H1 (cell line): Measurements from ENCODE around the gene KCNMA1. TPM values are rescaled to one million over a fixed set of nuclear protein-coding genes. Genes with fewer than 3 reads are reported as not detected.
A peak's percentile ranks its signal among the peaks of the same experiment; 100 is the strongest.

ENCODE experiments used
- CTCF ChIA-PET: fragments of 300-600 bp; sonication (Branson Sonifier 250); formaldehyde crosslinking; loops from one replicate; lab custom pipeline; 2021; ENCODE audit not compliant: partially characterized antibody; lab: Charles Lee
- POLR2A ChIA-PET: fragments of 300-600 bp; sonication (Branson Sonifier 250); formaldehyde crosslinking; loops from one replicate; lab custom pipeline; 2021; ENCODE audit warnings: inconsistent platforms; ENCODE audit not compliant: partially characterized antibody; lab: Charles Lee
- DNase-seq, 2 experiments: peaks; one replicate each; pipeline versions ENCODE4 v3.0.0 to v3.0.0-alpha.2; 2010 to 2022; ENCODE audit warnings: low spot score in 2 of 2, low read depth in 1 of 2, mixed read lengths in 1 of 2
- FAIRE-seq: peaks from 2 replicates; lab custom pipeline; 2011; peaks lifted over from hg19 to GRCh38; lab: Jason Lieb, UNC
- H2AFZ ChIP-seq: 2 replicates; pipeline ENCODE4 v1.8.1; 2012; ENCODE audit warnings: low read length, inconsistent platforms
- H2AK5ac ChIP-seq: 2 replicates; pipeline ENCODE4 v1.6.1; 2013; ENCODE audit warnings: low read depth, low read length
- H2BK120ac ChIP-seq: replicated peaks from 2 replicates; pipeline ENCODE3; 2013; ENCODE audit warnings: low read depth, low read length, inconsistent platforms
- H2BK12ac ChIP-seq: 2 replicates; pipeline ENCODE4 v1.6.1; 2013; ENCODE audit warnings: low read depth, low read length
- H2BK15ac ChIP-seq: 2 replicates; pipeline ENCODE4 v1.6.1; 2013; ENCODE audit warnings: low read length
- H2BK20ac ChIP-seq: 2 replicates; pipeline ENCODE4 v1.6.1; 2013; ENCODE audit warnings: low read length
- H2BK5ac ChIP-seq: 2 replicates; pipeline ENCODE4 v1.6.1; 2013; ENCODE audit warnings: low read depth, low read length
- H3K14ac ChIP-seq: 2 replicates; pipeline ENCODE4 v1.6.1; 2013; ENCODE audit warnings: inconsistent platforms; ENCODE audit not compliant: insufficient read length
- H3K18ac ChIP-seq: 2 replicates; pipeline ENCODE4 v1.6.1; 2013; ENCODE audit warnings: low read length; ENCODE audit errors: extremely low read depth
- H3K23ac ChIP-seq: 2 replicates; pipeline ENCODE4 v1.6.1; 2013; ENCODE audit warnings: inconsistent platforms; ENCODE audit not compliant: insufficient read length
- H3K23me2 ChIP-seq: 2 replicates; pipeline ENCODE4 v1.6.1; 2013; ENCODE audit warnings: low read depth, low read length
- H3K27ac ChIP-seq: 2 replicates; pipeline ENCODE4 v1.6.1; 2011; ENCODE audit warnings: low read depth, low read length, inconsistent platforms
- H3K27me3 ChIP-seq, 4 experiments: replicated peaks in 1 of 4; 1 replicate in 1 of 4; 2 replicates in 3 of 4; pipeline versions ENCODE4 v1.6.1 to v1.8.1; 2011 to 2013; ENCODE audit warnings: low read length in 3 of 4, mild to moderate bottlenecking in 3 of 4, inconsistent platforms in 2 of 4, mixed read lengths in 2 of 4, moderate library complexity in 1 of 4; ENCODE audit not compliant: control insufficient read depth in 3 of 4, insufficient read depth in 3 of 4; ENCODE audit errors: extremely low read depth in 1 of 4
- H3K36me3 ChIP-seq, 4 experiments: 2 replicates each; pipeline versions ENCODE4 v1.6.1 to v1.8.1; 2011 to 2013; ENCODE audit warnings: mild to moderate bottlenecking in 4 of 4, low read length in 3 of 4, moderate library complexity in 2 of 4, control low read depth in 1 of 4, inconsistent platforms in 1 of 4; ENCODE audit not compliant: insufficient read depth in 4 of 4, control insufficient read depth in 2 of 4
- H3K4ac ChIP-seq: replicated peaks from 2 replicates; pipeline ENCODE3; 2013; ENCODE audit warnings: low read length, low read depth, mixed read lengths, inconsistent platforms; ENCODE audit not compliant: insufficient read length
- H3K4me1 ChIP-seq, 4 experiments: replicated peaks in 1 of 4; 1 replicate in 1 of 4; 2 replicates in 3 of 4; pipeline versions ENCODE4 v1.6.1 to v1.8.1; 2011 to 2013; ENCODE audit warnings: low read length in 3 of 4, inconsistent platforms in 2 of 4, mixed read lengths in 1 of 4; ENCODE audit not compliant: insufficient read depth in 4 of 4, control insufficient read depth in 3 of 4
- H3K4me2 ChIP-seq, 2 experiments: 2 replicates each; pipeline versions ENCODE4 v1.6.1 to v1.8.1; 2011 to 2013; ENCODE audit warnings: low read depth in 2 of 2, low read length in 2 of 2, control low read depth in 1 of 2, inconsistent platforms in 1 of 2, mild to moderate bottlenecking in 1 of 2; ENCODE audit not compliant: insufficient read depth in 1 of 2
- H3K4me3 ChIP-seq, 4 experiments: fragments of 200-600, 300-600 bp in 1 of 4; sonication (generic), shearing (Covaris generic), sonication (Bioruptor Twin) in 1 of 4; 2 replicates each; pipeline versions ENCODE4 v1.5.1 to v1.8.1; 2011 to 2016; ENCODE audit warnings: low read length in 4 of 4, low read depth in 3 of 4, control low read depth in 2 of 4, inconsistent platforms in 2 of 4, mild to moderate bottlenecking in 2 of 4, mixed read lengths in 1 of 4, moderate library complexity in 1 of 4; ENCODE audit not compliant: insufficient read depth in 2 of 4; ENCODE audit errors: extremely low read depth in 1 of 4
- H3K56ac ChIP-seq: replicated peaks from 2 replicates; pipeline ENCODE3; 2013; ENCODE audit warnings: low read depth, mild to moderate bottlenecking, mixed read lengths, low read length, inconsistent platforms; ENCODE audit not compliant: insufficient read length
- H3K79me1 ChIP-seq: 2 replicates; pipeline ENCODE4 v1.6.1; 2013; ENCODE audit warnings: low read depth, low read length, control low read depth
- H3K79me2 ChIP-seq, 2 experiments: 2 replicates each; pipeline versions ENCODE4 v1.6.1 to v1.8.1; 2012 to 2013; ENCODE audit warnings: low read length in 2 of 2, mild to moderate bottlenecking in 2 of 2, inconsistent platforms in 1 of 2; ENCODE audit not compliant: insufficient read depth in 2 of 2, control insufficient read depth in 1 of 2
- H3K9ac ChIP-seq, 4 experiments: replicated peaks in 1 of 4; 1 replicate in 1 of 4; 2 replicates in 3 of 4; pipeline versions ENCODE4 v1.6.1 to v1.8.1; 2011 to 2013; ENCODE audit warnings: low read depth in 3 of 4, low read length in 3 of 4, control low read depth in 2 of 4, mild to moderate bottlenecking in 2 of 4, moderate library complexity in 2 of 4, inconsistent platforms in 1 of 4; ENCODE audit errors: extremely low read depth in 1 of 4
- H3K9me3 ChIP-seq, 2 experiments: 2 replicates each; pipeline versions ENCODE4 v1.6.1 to v1.8.1; 2012 to 2013; ENCODE audit warnings: mild to moderate bottlenecking in 2 of 2, moderate library complexity in 2 of 2, control low read depth in 1 of 2, inconsistent platforms in 1 of 2, low read depth in 1 of 2, low read length in 1 of 2, mixed read lengths in 1 of 2; ENCODE audit not compliant: insufficient read depth in 2 of 2
- H4K20me1 ChIP-seq, 2 experiments: replicated peaks in 1 of 2; 2 replicates each; pipeline versions ENCODE3 to v1.8.1; 2011 to 2013; ENCODE audit warnings: inconsistent platforms in 2 of 2, low read length in 2 of 2, mild to moderate bottlenecking in 1 of 2; ENCODE audit not compliant: insufficient read depth in 2 of 2, control insufficient read depth in 1 of 2
- H4K5ac ChIP-seq: 2 replicates; pipeline ENCODE4 v1.6.1; 2013; ENCODE audit warnings: low read length, low read depth, mixed read lengths, inconsistent platforms; ENCODE audit not compliant: insufficient read length
- H4K8ac ChIP-seq: 2 replicates; pipeline ENCODE4 v1.8.0; 2013; ENCODE audit warnings: mild to moderate bottlenecking, moderate library complexity, low read length, inconsistent platforms; ENCODE audit not compliant: insufficient read depth; ENCODE audit errors: extremely low read depth
- H4K91ac ChIP-seq: replicated peaks from 2 replicates; pipeline ENCODE3; 2013; ENCODE audit warnings: low read length, mixed read lengths, inconsistent platforms; ENCODE audit not compliant: insufficient read length
- ATF2 ChIP-seq: IDR thresholded peaks from 2 replicates; pipeline ENCODE4 v1.6.1; 2012; ENCODE audit warnings: low read length, inconsistent platforms
- CBX5 ChIP-seq: fragments of 300-800, 300-1000 bp; sonication (generic); IDR thresholded peaks from 2 replicates; pipeline ENCODE4 v1.7.1; 2016; ENCODE audit warnings: antibody characterized with exemption, low read length, low read depth
- CREB1 ChIP-seq: IDR thresholded peaks from 2 replicates; pipeline ENCODE4 v1.6.1; 2012; ENCODE audit warnings: inconsistent platforms
- KDM4A ChIP-seq: IDR thresholded peaks from one replicate; pipeline ENCODE4 v1.7.1; 2012; ENCODE audit warnings: low read depth, mild to moderate bottlenecking, moderate library complexity, low read length, inconsistent platforms; ENCODE audit not compliant: severe bottlenecking
- KDM5A ChIP-seq: fragments of 200-600 bp; IDR thresholded peaks from 2 replicates; pipeline ENCODE4 v1.7.1; 2012; ENCODE audit warnings: mild to moderate bottlenecking, low read length, inconsistent platforms, mixed read lengths
- RAD21 ChIP-seq, 2 experiments: IDR thresholded peaks in 1 of 2; conservative IDR thresholded peaks in 1 of 2; 2 replicates each; pipeline ENCODE4 v1.6.1; 2011; ENCODE audit warnings: low read depth in 2 of 2, low read length in 2 of 2, improper control_type of control experiment in 1 of 2, inconsistent platforms in 1 of 2, mild to moderate bottlenecking in 1 of 2, moderate library complexity in 1 of 2
- SIRT6 ChIP-seq: IDR thresholded peaks from one replicate; pipeline ENCODE4 v1.7.1; 2012; ENCODE audit warnings: low read length, inconsistent platforms
- SP1 ChIP-seq: IDR thresholded peaks from 2 replicates; pipeline ENCODE4 v1.6.1; 2011; ENCODE audit warnings: low read depth, low read length
- SP2 ChIP-seq: IDR thresholded peaks from 2 replicates; pipeline ENCODE4 v1.6.1; 2012; ENCODE audit warnings: mild to moderate bottlenecking, low read length, inconsistent platforms
- SRF ChIP-seq: IDR thresholded peaks from 2 replicates; pipeline ENCODE4 v1.6.1; 2011; ENCODE audit warnings: mild to moderate bottlenecking, low read depth, low read length, moderate library complexity
- SUZ12 ChIP-seq: fragments of 200-600 bp; sonication (generic); IDR thresholded peaks from 2 replicates; pipeline ENCODE4 v1.6.1; 2012; ENCODE audit warnings: mild to moderate bottlenecking, inconsistent platforms, low read length, moderate library complexity, mixed read lengths
- YY1 ChIP-seq: IDR thresholded peaks from 2 replicates; pipeline ENCODE4 v1.6.1; 2011; ENCODE audit warnings: low read depth, mild to moderate bottlenecking, low read length
- ZNF274 ChIP-seq: IDR thresholded peaks from 2 replicates; pipeline ENCODE4 v1.7.0; 2012; ENCODE audit warnings: low read length, borderline replicate concordance; ENCODE audit errors: extremely low read depth
- WGBS, 2 experiments: shearing (Covaris generic) in 1 of 2; methylation state at CpG; one replicate each; pipeline versions ENCODE4 v1.1.6 to v1.1.7; 2013 to 2015; ENCODE audit warnings: low lambda C conversion rate in 2 of 2, mixed read lengths in 2 of 2, inconsistent platforms in 1 of 2, low coverage in 1 of 2, missing lambda C conversion rate in 1 of 2; ENCODE audit not compliant: insufficient replicate concordance in 2 of 2, insufficient coverage in 1 of 2, insufficient read length in 1 of 2; ENCODE audit errors: extremely low coverage in 1 of 2, missing lambda C conversion rate in 1 of 2; 5-methylcytosine and 5-hydroxymethylcytosine counted together
- polyA plus RNA-seq, 7 experiments: library from polyadenylated mRNA; depleted of rRNA in 3 of 7; stranded (reverse) in 5 of 7; unstranded in 2 of 7; fragments of >200 nt in 5 of 7; fragments of 200-250 nt in 2 of 7; gene quantifications; 1 replicate in 5 of 7; 2 replicates in 1 of 7; 4 replicates in 1 of 7; pipeline versions ENCODE4 v1.2.1 to v1.2.3, GENCODE V29; 2011 to 2013; ENCODE audit warnings: missing spikeins in 2 of 7, mixed read lengths in 2 of 7
- total RNA-seq: library from RNA; stranded (reverse); fragmentation: NEBNext Ultra II Directional; extraction: Animal tissue kit (Norgen Biotek cat#: 25700); gene quantifications from 2 replicates; pipeline ENCODE4 v1.2.1, GENCODE V29; 2021

Gene KCNMA1
- total and polyA plus RNA-seq, 2 of the 8 experiments (the other 6 are each of a cell fraction or from before 2014, with no cell fraction given) = 10.2 to 11.1 TPM

GRCh38 chr10:77125231-77125630, 512.4 kb downstream of the KCNMA1 start:
- H3K27ac ChIP-seq = no peak overlapping the region
- 0 out of 2 replicates have a peak overlapping the region, but pooled peaks have one; percentile 1 for H2BK15ac ChIP-seq
- WGBS, 2 experiments = 84% methylated on average over 4 of the region's 4 CpGs; no CpG with 5 or more reads in 1 of the 2 experiments
- H2BK120ac ChIP-seq = no peak overlapping the region
- no peak overlapping the region for H3K9ac ChIP-seq
- H4K91ac ChIP-seq = no peak overlapping the region
- H3K9me3 ChIP-seq = no peaks in the 10 kb centered on the region
- H2AFZ ChIP-seq = no peak overlapping the region
- no peaks in the 10 kb centered on the region for H3K36me3 ChIP-seq
- H3K23ac ChIP-seq = no peak overlapping the region
- no peak overlapping the region for H2BK5ac ChIP-seq
- H4K5ac ChIP-seq = no peak overlapping the region
- H3K79me1 ChIP-seq = no peaks in the 10 kb centered on the region
- H3K27me3 ChIP-seq = no peaks in the 10 kb centered on the region
- FAIRE-seq = no peak
- DNase-seq = no peak
- H3K14ac ChIP-seq = no peak overlapping the region
- no peak overlapping the region for H2BK20ac ChIP-seq
- no peak overlapping the region for H2AK5ac ChIP-seq
- no peak overlapping the region for H3K4me3 ChIP-seq
- H3K56ac ChIP-seq = no peak overlapping the region
- H3K79me2 ChIP-seq = no peaks in the 10 kb centered on the region
- H3K23me2 ChIP-seq = no peaks in the 10 kb centered on the region
- no peak overlapping the region for H3K4me2 ChIP-seq
- H2BK12ac ChIP-seq = no peak overlapping the region
- H4K20me1 ChIP-seq = no peaks in the 10 kb centered on the region
- H4K8ac ChIP-seq = no peak overlapping the region; the same call in 1 of the 2 replicates
- no peak overlapping the region for H3K18ac ChIP-seq
- no peaks in the 10 kb centered on the region for H3K4me1 ChIP-seq
- ChIA-PET POLR2A (interaction anchor here (1.1 kb wide), 1 partner anchor 11 kb away, joined by 3 read pairs; no protein-coding TSS in a partner anchor), CTCF (interaction anchor here (1.1 kb wide), 1 partner anchor 14 kb away, joined by 4 read pairs; no protein-coding TSS in a partner anchor)
- H3K4ac ChIP-seq = no peak overlapping the region
- TF ChIP-seq SP1 (no peak), SRF (no peak), ATF2 (no peak), CREB1 (no peak), SUZ12 (no peak), SP2 (no peak), ZNF274 (no peak), KDM5A (no peak), RAD21 (IDR thresholded peaks at IDR 0.05 in 1 of 2, conservative IDR thresholded peaks at IDR 0.05 in 1 of 2; ENCODE audit: low read depth in 2 of 2, low read length in 2 of 2) (no peak), SIRT6 (no peak), CBX5 (no peak), KDM4A (no peak), YY1 (no peak)
